KMS-11 (cell line): Measurements from ENCODE around the gene TTLL11.

ENCODE experiments used
- H2AFZ ChIP-seq: fragments of 200-600 bp; sonication (generic); 2 replicates; pipeline ENCODE4 v1.6.1; 2016; ENCODE audit warnings: antibody characterized with exemption, mixed run types, low read depth
- H3K27ac ChIP-seq: fragments of 200-600 bp; sonication (generic); 2 replicates; pipeline ENCODE4 v1.6.1; 2016; ENCODE audit warnings: mild to moderate bottlenecking, mixed run types
- H3K27me3 ChIP-seq: fragments of 200-600 bp; sonication (generic); 2 replicates; pipeline ENCODE4 v1.6.1; 2017; ENCODE audit warnings: mild to moderate bottlenecking, low read depth, mixed run types, moderate library complexity; ENCODE audit not compliant: insufficient read depth
- H3K36me3 ChIP-seq: fragments of 200-600 bp; sonication (generic); 2 replicates; pipeline ENCODE4 v1.6.1; 2017; ENCODE audit warnings: mild to moderate bottlenecking, mixed run types; ENCODE audit not compliant: insufficient read depth
- H3K4me1 ChIP-seq: fragments of 200-600 bp; sonication (generic); 2 replicates; pipeline ENCODE4 v1.6.1; 2016; ENCODE audit warnings: mild to moderate bottlenecking, low read depth, mixed run types; ENCODE audit not compliant: poor library complexity, severe bottlenecking
- H3K4me2 ChIP-seq: fragments of 200-600 bp; sonication (generic); 2 replicates; pipeline ENCODE4 v1.7.0; 2016; ENCODE audit warnings: mild to moderate bottlenecking, mixed run types
- H3K4me3 ChIP-seq: fragments of 200-600 bp; sonication (generic); IDR thresholded peaks from 2 replicates; pipeline ENCODE4 v1.6.1; 2017; ENCODE audit warnings: low read depth, low read length, mixed read lengths; ENCODE audit not compliant: insufficient read depth
- H3K79me2 ChIP-seq: fragments of 200-600 bp; sonication (generic); 2 replicates; pipeline ENCODE4 v1.6.1; 2016; ENCODE audit warnings: low read depth, mixed run types; ENCODE audit not compliant: insufficient read depth
- H3K9ac ChIP-seq: fragments of 200-600 bp; sonication (generic); 2 replicates; pipeline ENCODE4 v1.6.1; 2016; ENCODE audit warnings: mild to moderate bottlenecking, mixed run types
- H4K20me1 ChIP-seq: fragments of 200-600 bp; sonication (generic); 2 replicates; pipeline ENCODE4 v1.6.1; 2016; ENCODE audit warnings: mild to moderate bottlenecking, mixed run types; ENCODE audit not compliant: insufficient read depth
- CTCF ChIP-seq: fragments of 200-600 bp; sonication (generic); conservative IDR thresholded peaks from 2 replicates; pipeline ENCODE4 v1.6.1; 2017; ENCODE audit warnings: low read depth, mild to moderate bottlenecking, antibody characterized with exemption, low read length, moderate library complexity, mixed read lengths

TTLL11 gene

GRCh38 chr9:121802753-121803152 lies 290.4 kb downstream of the TTLL11 start:
- Histone ChIP-seq H3K27me3 (no peaks in the 10 kb centered on the region), H4K20me1 (no peaks in the 10 kb centered on the region), H3K9ac (no peak overlapping the region), H3K27ac (no peak overlapping the region), H3K79me2 (no peaks in the 10 kb centered on the region), H3K4me3 (no peak overlapping the region), H3K4me1 (no peaks in the 10 kb centered on the region), H3K36me3 (no peaks in the 10 kb centered on the region), H2AFZ (no peak overlapping the region), H3K4me2 (no peak overlapping the region)
- TF ChIP-seq CTCF: no peak

- H4K20me1 ChIP-seq: no peaks in the 10 kb centered on the region
- H2AFZ ChIP-seq: no peak overlapping the region
- TF ChIP-seq CTCF: no peak
- H3K27me3 ChIP-seq: no peaks in the 10 kb centered on the region
- H3K9ac ChIP-seq: no peak overlapping the region
- no peak overlapping the region for H3K4me3 ChIP-seq
- H3K4me2 ChIP-seq: no peak overlapping the region
- no peaks in the 10 kb centered on the region for H3K36me3 ChIP-seq
- H3K27ac ChIP-seq: no peak overlapping the region
- no peaks in the 10 kb centered on the region for H3K4me1 ChIP-seq
- H3K79me2 ChIP-seq: no peaks in the 10 kb centered on the region
Measured at GRCh38 chr9:121801579-121801978, 291.5 kb downstream of the TTLL11 start.

GRCh38 chr9:121800376-121800775 lies 292.7 kb downstream of the TTLL11 start:
- TF ChIP-seq CTCF: no peak
- H3K4me1 ChIP-seq: no peaks in the 10 kb centered on the region
- no peaks in the 10 kb centered on the region for H3K27me3 ChIP-seq
- no peaks in the 10 kb centered on the region for H3K36me3 ChIP-seq
- no peak overlapping the region for H2AFZ ChIP-seq
- no peaks in the 10 kb centered on the region for H3K79me2 ChIP-seq
- H4K20me1 ChIP-seq: no peaks in the 10 kb centered on the region
- no peak overlapping the region for H3K4me2 ChIP-seq
- no peak overlapping the region for H3K9ac ChIP-seq
- no peak overlapping the region for H3K27ac ChIP-seq
- H3K4me3 ChIP-seq: no peak overlapping the region

GRCh38 chr9:121798941-121799340 lies 294.2 kb downstream of the TTLL11 start:
- no peaks in the 10 kb centered on the region for H3K36me3 ChIP-seq
- H3K4me2 ChIP-seq: no peak overlapping the region
- H3K79me2 ChIP-seq: no peaks in the 10 kb centered on the region
- no peaks in the 10 kb centered on the region for H4K20me1 ChIP-seq
- H3K27ac ChIP-seq: no peak overlapping the region
- no peak overlapping the region for H3K9ac ChIP-seq
- no peak overlapping the region for H2AFZ ChIP-seq
- no peak overlapping the region for H3K4me3 ChIP-seq
- H3K4me1 ChIP-seq: no peaks in the 10 kb centered on the region
- H3K27me3 ChIP-seq: no peaks in the 10 kb centered on the region
- no peak for TF ChIP-seq CTCF
